ENCODE measurements around the gene USP5. TPM values are rescaled to one million over a fixed set of nuclear protein-coding genes. Genes with fewer than 3 reads are reported as not detected.

The USP5 gene
- total and polyA plus RNA-seq, 9 donors: 13.9 to 84.3 (median 54.9) TPM

- peak; percentile 46 for TF ChIP-seq POLR2A (IDR thresholded peaks at IDR 0.05)
- no peak for TF ChIP-seq EP300 (IDR thresholded peaks at IDR 0.05)
- TF ChIP-seq CTCF (IDR thresholded peaks at IDR 0.05): no peak
- intact Hi-C loops (cut with DNase I): loop anchor here in 3 of 4 donors (5.0 kb wide), 3 partner anchors 76 to 211 kb away; partner anchors contain the start of gene MLF2 (in 2 of the 3)
- peak; percentile 70 to 74 (median 73) for DNase-seq
- Histone ChIP-seq H3K27me3 (no peaks in the 10 kb centered on the region), H3K9me3 (no peaks in the 10 kb centered on the region), H3K27ac (peak within 1 kb of the TSS; percentile 79 to 93), H3K4me1 (ENCODE audit: insufficient read depth) (peaks cover 8% of the 10 kb centered on the region), H3K36me3 (no peaks in the 10 kb centered on the region), H3K4me3 (peak within 1 kb of the TSS; percentile 95)
- 1 to 2% (median 1%) methylated on average over 19 to 60 of the region's 60 CpGs for WGBS, 3 donors
Observed at GRCh38 chr12:6827982-6828780, 23.8 kb upstream of the USP5 start, which contains the start of gene P3H3. Gene P3H3, plus strand, starts transcription at chr12:6828407. Its CDS starts 34 bp downstream, at chr12:6828441.

- Histone ChIP-seq H3K4me1 (ENCODE audit: insufficient read depth) (peaks cover 8% of the 10 kb centered on the region), H3K36me3 (no peaks in the 10 kb centered on the region)
Observed at GRCh38 chr12:6828781-6829535, 23.0 kb upstream of the USP5 start.

GRCh38 chr12:6829536-6830220, 22.3 kb upstream of the USP5 start:
- H3K27ac ChIP-seq: peak overlapping the region; percentile 79 to 93
- 22 to 28% (median 26%) methylated on average over 19 of the region's 19 CpGs for WGBS, 3 donors
- peak overlapping the region; percentile 95 for H3K4me3 ChIP-seq
- DNase-seq: peak in 1 of 5 donors; percentile 40
- intact Hi-C loops (cut with DNase I): loop anchor here in 3 of 4 donors (5.0 kb wide), 3 partner anchors 77 to 212 kb away; partner anchors contain the start of gene MLF2 (in 2 of the 3)
- TF ChIP-seq CTCF (IDR thresholded peaks at IDR 0.05) (no peak), POLR2A (IDR thresholded peaks at IDR 0.05) (no peak), EP300 (IDR thresholded peaks at IDR 0.05) (no peak)
- H3K9me3 ChIP-seq: no peaks in the 10 kb centered on the region
- H3K4me1 ChIP-seq (ENCODE audit: insufficient read depth): peaks cover 8% of the 10 kb centered on the region
- H3K27me3 ChIP-seq: no peaks in the 10 kb centered on the region
- no peaks in the 10 kb centered on the region for H3K36me3 ChIP-seq

More at GRCh38 chr12:6828781-6829535, 23.0 kb upstream of the USP5 start:
- peak overlapping the region; percentile 79 to 93 for H3K27ac ChIP-seq
- WGBS, 3 donors: 0 to 1% (median 1%) methylated on average over 48 to 71 of the region's 71 CpGs
- H3K27me3 ChIP-seq: no peaks in the 10 kb centered on the region
- TF ChIP-seq CTCF (IDR thresholded peaks at IDR 0.05) (peak in 1 of 3 donors; percentile 7), EP300 (IDR thresholded peaks at IDR 0.05) (no peak), POLR2A (IDR thresholded peaks at IDR 0.05) (peak; percentile 67)
- intact Hi-C loops (cut with DNase I): loop anchor here in 3 of 4 donors (5.0 kb wide), 3 partner anchors 77 to 212 kb away; partner anchors contain the start of gene MLF2 (in 2 of the 3)
- H3K9me3 ChIP-seq: no peaks in the 10 kb centered on the region
- peak; percentile 64 to 76 (median 69) for DNase-seq
- peak overlapping the region; percentile 95 for H3K4me3 ChIP-seq
